CD4-positive, alpha-beta memory T cell (primary cell): ENCODE results near the gene TRIM2. TPM values are rescaled to one million over a fixed set of nuclear protein-coding genes. Genes with fewer than 3 reads are reported as not detected.

Experiments
- CTCF ChIA-PET: fragments of 350-600 bp; sonication (Branson Sonifier 250); formaldehyde crosslinking; loops from one replicate; lab custom pipeline; 2021; ENCODE audit warnings: inconsistent platforms; ENCODE audit not compliant: partially characterized antibody; lab: Charles Lee
- POLR2A ChIA-PET: fragments of 350-600 bp; sonication (Branson Sonifier 250); formaldehyde crosslinking; loops from one replicate; lab custom pipeline; 2021; ENCODE audit not compliant: partially characterized antibody; lab: Charles Lee
- DNase-seq, 5 donors: peaks; one replicate each; pipeline versions ENCODE4 v3.0.0 to v3.0.0-alpha.2; 2020 to 2022; ENCODE audit warnings: mixed read lengths in 1 of 5
- H3K27ac ChIP-seq: one replicate; pipeline ENCODE4 v1.7.0; 2013; ENCODE audit warnings: low read depth, low read length
- H3K27me3 ChIP-seq: 2 replicates; pipeline ENCODE4 v1.7.0; 2013; ENCODE audit warnings: mild to moderate bottlenecking, low read length, moderate library complexity; ENCODE audit not compliant: insufficient read depth
- H3K36me3 ChIP-seq: 2 replicates; pipeline ENCODE4 v1.7.0; 2013; ENCODE audit warnings: mild to moderate bottlenecking, low read length, moderate library complexity; ENCODE audit not compliant: insufficient read depth
- H3K4me1 ChIP-seq: 2 replicates; pipeline ENCODE4 v1.7.0; 2013; ENCODE audit warnings: mild to moderate bottlenecking, low read length, moderate library complexity; ENCODE audit not compliant: insufficient read depth
- H3K4me3 ChIP-seq, 2 donors: one replicate each; pipeline ENCODE4 v1.7.0; 2013; ENCODE audit warnings: low read length in 2 of 2, mild to moderate bottlenecking in 1 of 2
- H3K9me3 ChIP-seq, 2 donors: one replicate each; pipeline ENCODE4 v1.7.0; 2013; ENCODE audit warnings: low read length in 2 of 2, control low read depth in 1 of 2; ENCODE audit not compliant: control insufficient read depth in 1 of 2
- H3K27ac Mint-ChIP-seq, 7 donors: one replicate each; pipeline ENCODE4 v1.8.0; 2020 to 2021; ENCODE audit warnings: mixed read lengths in 7 of 7, mild to moderate bottlenecking in 6 of 7, inconsistent platforms in 3 of 7, moderate library complexity in 3 of 7
- H3K27me3 Mint-ChIP-seq, 2 donors: one replicate each; pipeline ENCODE4 v1.8.0; 2020 to 2021; ENCODE audit warnings: mixed read lengths in 2 of 2
- H3K36me3 Mint-ChIP-seq, 2 donors: one replicate each; pipeline ENCODE4 v1.8.0; 2020 to 2021; ENCODE audit warnings: mixed read lengths in 2 of 2, inconsistent platforms in 1 of 2, mild to moderate bottlenecking in 1 of 2
- H3K4me1 Mint-ChIP-seq, 4 donors: one replicate each; pipeline ENCODE4 v1.8.0; 2020 to 2021; ENCODE audit warnings: mixed read lengths in 4 of 4, mild to moderate bottlenecking in 1 of 4
- H3K4me3 Mint-ChIP-seq, 8 donors: one replicate each; pipeline ENCODE4 v1.8.0; 2020 to 2021; ENCODE audit warnings: mixed read lengths in 8 of 8, mild to moderate bottlenecking in 7 of 8, moderate library complexity in 6 of 8, inconsistent platforms in 3 of 8
- H3K9me3 Mint-ChIP-seq, 8 donors: one replicate each; pipeline ENCODE4 v1.8.0; 2020 to 2021; ENCODE audit warnings: mixed read lengths in 8 of 8, mild to moderate bottlenecking in 5 of 8, inconsistent platforms in 3 of 8, moderate library complexity in 1 of 8
- intact Hi-C: fragments of 100-400 bp; cut with micrococcal nuclease; formaldehyde crosslinking; loops from one replicate; pipeline ENCODE4 v1.15.1; 2023
- polyA plus RNA-seq, 2 donors: library from polyadenylated mRNA; unstranded; fragments of 300-500 nt; fragmentation: Illumina TruSeq; gene quantifications; one replicate each; pipeline ENCODE4 v1.2.3, GENCODE V29; 2021
- total RNA-seq, 2 experiments: library from RNA; stranded (reverse); gene quantifications; one replicate each; pipeline ENCODE4 v1.2.3, GENCODE V29; 2021

Gene TRIM2
- total and polyA plus RNA-seq, 4 experiments from 2014 or later: 7.5 to 12.3 (median 10.5) TPM

DNA sequence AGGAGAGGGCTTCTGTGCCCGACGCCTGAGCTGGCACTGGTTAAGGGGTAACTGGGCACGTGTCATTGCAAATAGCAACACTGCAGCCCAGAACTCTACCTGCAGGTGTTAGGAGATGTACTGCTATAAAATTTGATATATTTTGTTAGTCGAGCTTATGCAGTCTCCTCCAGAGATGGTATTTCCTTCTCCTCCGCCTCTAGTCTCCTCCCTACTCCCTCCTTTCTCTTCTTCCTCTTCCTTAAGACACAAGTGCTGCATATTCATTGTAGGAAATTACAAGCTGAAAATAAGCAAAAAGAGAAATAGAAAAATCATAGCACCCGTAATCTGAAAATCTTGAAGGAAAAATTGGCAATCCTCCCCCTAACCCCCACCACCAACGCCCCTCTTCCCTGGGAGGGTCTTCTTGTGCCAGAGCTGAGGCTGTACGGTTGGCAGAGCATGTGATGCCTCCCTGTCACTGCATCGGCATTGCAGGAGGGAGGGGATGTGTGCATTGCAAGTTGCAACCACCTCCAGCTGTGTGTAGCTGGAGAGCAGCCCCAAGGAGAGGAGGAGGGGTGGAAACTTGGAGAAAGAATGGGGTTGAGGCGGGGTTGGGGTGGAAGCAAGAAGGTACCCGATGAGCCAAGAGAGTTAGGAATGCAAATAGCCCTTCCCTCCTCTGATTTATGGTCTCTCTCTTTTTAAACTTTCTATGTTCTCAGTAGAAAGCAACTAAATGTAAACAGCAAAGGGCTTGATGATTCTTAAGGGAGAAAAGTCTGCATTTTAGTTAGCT is 92.0 kb downstream of the TRIM2 start:
- CTCF ChIA-PET: interaction anchor here (0.9 to 1.6 kb wide), 2 partner anchors 12 to 39 kb away, joined by 3 to 4 read pairs; no protein-coding TSS in a partner anchor

DNA sequence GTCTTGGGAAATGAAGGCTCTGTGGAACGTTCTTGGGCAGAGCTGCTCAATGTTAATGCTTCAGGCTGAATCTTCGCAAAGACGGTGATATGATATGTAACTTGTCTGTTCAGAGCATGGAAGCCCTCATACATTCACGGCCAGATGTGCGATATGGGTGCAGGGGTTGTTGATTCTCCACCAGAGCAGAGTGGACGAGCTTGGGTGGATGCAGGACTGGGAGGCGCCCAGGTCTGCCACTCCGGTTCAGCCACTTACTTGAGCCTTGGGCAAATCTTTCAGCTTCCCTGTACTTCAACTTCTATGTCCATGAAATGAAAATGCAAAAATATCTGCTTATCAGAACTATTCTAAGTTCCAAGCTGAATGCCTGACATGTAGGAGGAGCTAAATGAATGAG is 92.9 kb downstream of the TRIM2 start:
- Histone ChIP-seq H3K36me3 (no peaks in the 10 kb centered on the region), H3K4me1 (no peaks in the 10 kb centered on the region), H3K27me3 (no peaks in the 10 kb centered on the region), H3K4me3 (no peak overlapping the region), H3K27ac (no peak overlapping the region), H3K9me3 (no peaks in the 10 kb centered on the region)
- H3K36me3 Mint-ChIP-seq: peaks cover 35 to 47% of the 10 kb centered on the region in 2 donors
- ChIA-PET CTCF (interaction anchor here (0.9 to 1.6 kb wide), 3 partner anchors 11 to 154 kb away, joined by 3 to 4 read pairs (median 4); no protein-coding TSS in a partner anchor), POLR2A (no interaction called here)
- H3K27me3 Mint-ChIP-seq: peaks cover 0 to 2% of the 10 kb centered on the region in 2 donors
- no peak for DNase-seq
- no peak overlapping the region for H3K27ac Mint-ChIP-seq
- no peak overlapping the region for H3K4me3 Mint-ChIP-seq
- intact Hi-C loops: no loop called here
- H3K9me3 Mint-ChIP-seq: peaks cover 4 to 21% (median 18%) of the 10 kb centered on the region in 8 donors
- peaks cover 0 to 1% (median 0%) of the 10 kb centered on the region in 4 donors for H3K4me1 Mint-ChIP-seq

More for the DNA sequence above, 92.0 kb downstream of the TRIM2 start:
- Histone ChIP-seq H3K27me3 (no peaks in the 10 kb centered on the region), H3K9me3 (no peaks in the 10 kb centered on the region), H3K27ac (no peak overlapping the region), H3K4me3 (no peak overlapping the region), H3K36me3 (no peaks in the 10 kb centered on the region), H3K4me1 (no peaks in the 10 kb centered on the region)
- H3K27ac Mint-ChIP-seq: no peak overlapping the region
- peaks cover 27 to 40% of the 10 kb centered on the region in 2 donors for H3K36me3 Mint-ChIP-seq
- H3K4me1 Mint-ChIP-seq: peaks cover 0 to 1% (median 0%) of the 10 kb centered on the region in 4 donors
- intact Hi-C loops: no loop called here
- no peak overlapping the region for H3K4me3 Mint-ChIP-seq
- POLR2A ChIA-PET: no interaction called here
- DNase-seq: no peak
- peaks cover 0 to 2% of the 10 kb centered on the region in 2 donors for H3K27me3 Mint-ChIP-seq
- peaks cover 4 to 18% (median 15%) of the 10 kb centered on the region in 8 donors for H3K9me3 Mint-ChIP-seq

DNA sequence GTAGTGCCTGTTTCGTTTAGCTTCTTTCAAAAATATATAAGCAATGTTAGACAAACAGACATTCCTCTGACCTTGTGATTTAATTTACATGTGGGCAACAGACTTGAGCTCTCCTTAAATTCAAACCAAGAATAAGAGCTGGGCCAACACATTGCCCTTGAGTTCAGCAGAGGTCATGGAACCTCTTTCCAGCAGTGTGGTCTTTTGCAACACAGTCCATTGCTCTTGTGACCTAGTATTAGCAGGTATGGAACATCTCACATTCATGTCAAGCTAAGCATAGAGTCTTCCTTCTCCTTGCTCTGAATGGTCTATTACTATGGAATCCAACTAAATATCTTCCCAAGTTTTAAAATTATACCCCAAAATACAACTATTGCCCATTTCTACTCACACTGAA is 106.5 kb downstream of the TRIM2 start:
- Histone ChIP-seq H3K4me1 (no peaks in the 10 kb centered on the region), H3K4me3 (no peak overlapping the region), H3K9me3 (no peaks in the 10 kb centered on the region), H3K27ac (no peak overlapping the region), H3K27me3 (no peaks in the 10 kb centered on the region), H3K36me3 (no peaks in the 10 kb centered on the region)
- Mint-ChIP-seq H3K36me3 (peaks cover 4 to 6% of the 10 kb centered on the region in 2 donors), H3K4me3 (no peak overlapping the region), H3K27ac (peak overlapping the region in 1 of 7 donors; percentile 2), H3K4me1 (no peaks in the 10 kb centered on the region), H3K9me3 (no peaks in the 10 kb centered on the region), H3K27me3 (no peaks in the 10 kb centered on the region)
- intact Hi-C loops: loop anchor here (10.0 kb wide), 1 partner anchor 466 kb away; no protein-coding TSS in a partner anchor
- ChIA-PET POLR2A (no interaction called here), CTCF (interaction anchor here (0.9 to 1.4 kb wide), 3 partner anchors 154 to 333 kb away, joined by 3 to 4 read pairs (median 3); no protein-coding TSS in a partner anchor)
- DNase-seq: no peak

DNA sequence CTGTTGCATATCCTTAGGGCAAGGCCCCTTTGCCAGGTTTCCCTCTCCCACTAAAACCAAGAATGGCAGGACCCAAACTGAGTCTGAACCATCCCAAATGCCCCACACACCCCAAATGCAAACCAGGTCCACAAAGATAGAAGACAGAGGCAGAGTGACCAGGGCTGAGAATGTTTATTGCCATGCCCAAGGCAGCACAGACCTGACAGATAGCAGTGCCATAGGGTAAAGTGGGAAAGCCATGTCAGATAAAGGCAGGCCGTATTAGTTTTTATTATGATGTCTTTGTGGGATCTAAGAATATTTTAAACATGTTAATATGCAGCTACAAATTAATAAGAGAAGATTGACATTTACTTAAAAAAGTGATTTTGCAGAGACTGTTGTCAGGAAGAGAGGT is 110.7 kb downstream of the TRIM2 start:
- Mint-ChIP-seq H3K4me1 (peaks cover 0 to 2% (median 0%) of the 10 kb centered on the region in 4 donors), H3K36me3 (peaks cover 6 to 13% of the 10 kb centered on the region in 2 donors), H3K9me3 (no peaks in the 10 kb centered on the region), H3K27ac (no peak overlapping the region), H3K4me3 (no peak overlapping the region), H3K27me3 (peaks cover 0 to 1% of the 10 kb centered on the region in 2 donors)
- H3K4me3 ChIP-seq: no peak overlapping the region
- no peaks in the 10 kb centered on the region for H3K27me3 ChIP-seq
- ChIA-PET CTCF (interaction anchor here (0.9 to 3.3 kb wide), 4 partner anchors 169 to 187 kb away, joined by 3 to 10 read pairs (median 3); no protein-coding TSS in a partner anchor), POLR2A (no interaction called here)
- H3K27ac ChIP-seq: no peak overlapping the region
- H3K4me1 ChIP-seq: no peaks in the 10 kb centered on the region
- DNase-seq: no peak
- no peaks in the 10 kb centered on the region for H3K36me3 ChIP-seq
- intact Hi-C loops: loop anchor here (10.0 kb wide), 1 partner anchor 470 kb away; no protein-coding TSS in a partner anchor
- H3K9me3 ChIP-seq: no peaks in the 10 kb centered on the region

DNA sequence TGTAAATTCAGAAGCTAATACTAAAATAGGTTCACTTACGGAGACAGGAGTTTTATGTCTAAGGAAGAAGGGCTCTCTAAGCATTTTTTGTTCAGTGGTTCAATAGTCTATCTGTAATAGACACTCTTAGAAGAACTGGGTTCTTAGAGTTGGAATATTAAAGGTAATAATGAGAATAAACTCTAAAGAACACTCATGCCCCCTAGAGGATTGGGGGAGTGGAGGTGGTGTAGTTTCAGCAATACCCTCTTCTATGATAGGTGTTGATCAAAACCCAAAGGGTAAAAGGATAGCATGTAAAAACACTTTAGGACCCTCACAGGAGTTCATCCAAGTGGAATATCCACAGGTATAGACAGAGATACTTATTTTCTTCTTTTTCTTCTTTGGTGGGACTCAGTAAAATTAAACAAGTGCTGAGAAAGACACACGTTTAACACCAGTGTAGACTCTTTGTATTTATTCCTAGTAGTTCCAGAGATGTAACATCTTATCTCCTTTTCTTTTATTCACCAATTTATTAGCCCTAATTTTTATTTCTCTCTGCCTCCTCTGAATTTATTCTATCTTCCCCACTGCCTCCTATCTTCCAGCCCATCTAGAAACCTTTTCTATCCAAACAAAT is 114.6 kb downstream of the TRIM2 start:
- peaks cover 6 to 14% of the 10 kb centered on the region in 2 donors for H3K36me3 Mint-ChIP-seq
- H3K4me3 Mint-ChIP-seq: no peak overlapping the region
- CTCF ChIA-PET: interaction anchor here (1.1 to 3.7 kb wide), 7 partner anchors 14 to 235 kb away, joined by 3 to 32 read pairs (median 5); no protein-coding TSS in a partner anchor
- H3K4me1 Mint-ChIP-seq: peaks cover 0 to 2% (median 0%) of the 10 kb centered on the region in 4 donors
- H3K9me3 Mint-ChIP-seq: no peaks in the 10 kb centered on the region
- peak in 4 of 5 donors; percentile 36 to 49 (median 40) for DNase-seq
- H3K27ac Mint-ChIP-seq: no peak overlapping the region
- H3K9me3 ChIP-seq: no peaks in the 10 kb centered on the region
- intact Hi-C loops: loop anchor here (1.0 to 10.0 kb wide), 3 partner anchors 176 to 474 kb away; no protein-coding TSS in a partner anchor
- no peak overlapping the region for H3K4me3 ChIP-seq
- POLR2A ChIA-PET: no interaction called here
- peaks cover 0 to 1% of the 10 kb centered on the region in 2 donors for H3K27me3 Mint-ChIP-seq
- H3K27ac ChIP-seq: no peak overlapping the region
- H3K4me1 ChIP-seq: no peaks in the 10 kb centered on the region
- no peaks in the 10 kb centered on the region for H3K27me3 ChIP-seq
- H3K36me3 ChIP-seq: no peaks in the 10 kb centered on the region

DNA sequence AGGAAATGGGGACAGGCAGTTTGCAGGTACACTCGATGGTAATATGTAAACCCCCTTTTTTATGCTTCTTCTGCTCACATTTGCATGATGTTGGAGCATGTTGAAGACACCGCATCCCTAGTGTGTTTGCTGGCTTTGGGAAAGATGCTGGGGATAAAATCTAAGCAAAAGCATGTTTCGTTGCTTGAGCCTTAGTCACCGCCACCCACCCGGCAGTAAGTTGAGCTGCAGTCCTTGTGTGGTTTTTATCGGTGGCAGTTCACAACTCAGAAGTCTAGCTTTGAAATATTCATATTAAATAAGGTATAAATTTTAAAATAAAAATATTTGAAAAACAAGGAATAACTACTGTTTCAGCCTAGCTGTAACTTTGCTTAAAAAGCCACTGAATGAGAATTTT is 118.5 kb downstream of the TRIM2 start:
- intact Hi-C loops: no loop called here

More for the DNA sequence above, 118.5 kb downstream of the TRIM2 start:
- POLR2A ChIA-PET: no interaction called here
- no peaks in the 10 kb centered on the region for H3K9me3 Mint-ChIP-seq
- Histone ChIP-seq H3K9me3 (no peaks in the 10 kb centered on the region), H3K4me3 (no peak overlapping the region), H3K27me3 (no peaks in the 10 kb centered on the region), H3K36me3 (no peaks in the 10 kb centered on the region), H3K4me1 (no peaks in the 10 kb centered on the region), H3K27ac (no peak overlapping the region)
- H3K4me1 Mint-ChIP-seq: peaks cover 0 to 2% (median 0%) of the 10 kb centered on the region in 4 donors
- no peak for DNase-seq
- peaks cover 6 to 14% of the 10 kb centered on the region in 2 donors for H3K36me3 Mint-ChIP-seq
- no peak overlapping the region for H3K27ac Mint-ChIP-seq
- CTCF ChIA-PET: interaction anchor here (0.7 to 1.7 kb wide), 5 partner anchors 20 to 239 kb away, joined by 3 to 7 read pairs (median 3); no protein-coding TSS in a partner anchor
- H3K27me3 Mint-ChIP-seq: peaks cover 0 to 1% of the 10 kb centered on the region in 2 donors
- H3K4me3 Mint-ChIP-seq: no peak overlapping the region
